ENCODE data around the gene PDE1A.

Gene PDE1A

GRCh38 chr2:182345384-182345783 is 81.5 kb downstream of the PDE1A start:
- DNase-seq (ENCODE audit: low read depth, low spot score): no peak
- no peak for TF ChIP-seq ZNF274 (IDR thresholded peaks at IDR 0.05; ENCODE audit: low read depth, low read length)
- no peak for TF ChIP-seq SUZ12 (IDR thresholded peaks at IDR 0.05; ENCODE audit: extremely low read depth, insufficient read depth, insufficient read length)
- TF ChIP-seq YY1 (IDR thresholded peaks at IDR 0.05; ENCODE audit: insufficient read depth, insufficient read length): no peak
- no peak overlapping the region for H3K9ac ChIP-seq (ENCODE audit: insufficient read length, low read depth)
- no peaks in the 10 kb centered on the region for H3K36me3 ChIP-seq (ENCODE audit: insufficient read depth, insufficient read length, low read length)
- H3K4me3 ChIP-seq (ENCODE audit: insufficient read length, low read depth): no peak overlapping the region
- H3K9me3 ChIP-seq (ENCODE audit: insufficient read depth, low read length): no peaks in the 10 kb centered on the region
- no peaks in the 10 kb centered on the region for H3K27me3 ChIP-seq (ENCODE audit: insufficient read depth, insufficient read length)
- H3K4me1 ChIP-seq (ENCODE audit: insufficient read depth, insufficient read length): no peaks in the 10 kb centered on the region

GRCh38 chr2:182330451-182331305 is 96.2 kb downstream of the PDE1A start:
- H3K27me3 ChIP-seq (ENCODE audit: insufficient read depth, insufficient read length): no peaks in the 10 kb centered on the region
- no peak for DNase-seq (ENCODE audit: low read depth, low spot score)
- no peak for TF ChIP-seq ZNF274 (IDR thresholded peaks at IDR 0.05; ENCODE audit: low read depth, low read length)
- TF ChIP-seq SUZ12 (IDR thresholded peaks at IDR 0.05; ENCODE audit: extremely low read depth, insufficient read depth, insufficient read length): no peak
- TF ChIP-seq YY1 (IDR thresholded peaks at IDR 0.05; ENCODE audit: insufficient read depth, insufficient read length): no peak

GRCh38 chr2:182324665-182325064 is 102.2 kb downstream of the PDE1A start:
- no peak overlapping the region for H3K4me3 ChIP-seq (ENCODE audit: insufficient read length, low read depth)
- DNase-seq (ENCODE audit: low read depth, low spot score): no peak
- no peaks in the 10 kb centered on the region for H3K4me1 ChIP-seq (ENCODE audit: insufficient read depth, insufficient read length)
- H3K36me3 ChIP-seq (ENCODE audit: insufficient read depth, insufficient read length, low read length): no peaks in the 10 kb centered on the region
- H3K9ac ChIP-seq (ENCODE audit: insufficient read length, low read depth): no peak overlapping the region
- no peak for TF ChIP-seq YY1 (IDR thresholded peaks at IDR 0.05; ENCODE audit: insufficient read depth, insufficient read length)
- 0 out of 2 replicates have a peak, but pooled peaks cover 5% of the 10 kb centered on the region for H3K9me3 ChIP-seq (ENCODE audit: insufficient read depth, low read length)
- no peaks in the 10 kb centered on the region for H3K27me3 ChIP-seq (ENCODE audit: insufficient read depth, insufficient read length)

More at GRCh38 chr2:182330451-182331305, 96.2 kb downstream of the PDE1A start:
- Histone ChIP-seq H3K36me3 (ENCODE audit: insufficient read depth, insufficient read length, low read length) (no peaks in the 10 kb centered on the region), H3K4me3 (ENCODE audit: insufficient read length, low read depth) (no peak overlapping the region), H3K9ac (ENCODE audit: insufficient read length, low read depth) (no peak overlapping the region), H3K4me1 (ENCODE audit: insufficient read depth, insufficient read length) (no peaks in the 10 kb centered on the region), H3K9me3 (ENCODE audit: insufficient read depth, low read length) (no peaks in the 10 kb centered on the region)

- no peak overlapping the region for H3K9ac ChIP-seq (ENCODE audit: insufficient read length, low read depth)
- TF ChIP-seq ZNF274 (IDR thresholded peaks at IDR 0.05; ENCODE audit: low read depth, low read length) (no peak), SUZ12 (IDR thresholded peaks at IDR 0.05; ENCODE audit: extremely low read depth, insufficient read depth, insufficient read length) (no peak), YY1 (IDR thresholded peaks at IDR 0.05; ENCODE audit: insufficient read depth, insufficient read length) (no peak)
- no peaks in the 10 kb centered on the region for H3K36me3 ChIP-seq (ENCODE audit: insufficient read depth, insufficient read length, low read length)
- 0 out of 2 replicates have a peak, but pooled peaks cover 5% of the 10 kb centered on the region for H3K9me3 ChIP-seq (ENCODE audit: insufficient read depth, low read length)
- H3K4me3 ChIP-seq (ENCODE audit: insufficient read length, low read depth): no peak overlapping the region
- no peaks in the 10 kb centered on the region for H3K4me1 ChIP-seq (ENCODE audit: insufficient read depth, insufficient read length)
- no peak for DNase-seq (ENCODE audit: low read depth, low spot score)
- no peaks in the 10 kb centered on the region for H3K27me3 ChIP-seq (ENCODE audit: insufficient read depth, insufficient read length)
Observed at GRCh38 chr2:182321096-182321495, 105.7 kb downstream of the PDE1A start.

- 0 out of 2 replicates have a peak, but pooled peaks cover 5% of the 10 kb centered on the region for H3K9me3 ChIP-seq (ENCODE audit: insufficient read depth, low read length)
- no peak for TF ChIP-seq ZNF274 (IDR thresholded peaks at IDR 0.05; ENCODE audit: low read depth, low read length)
- no peak for TF ChIP-seq SUZ12 (IDR thresholded peaks at IDR 0.05; ENCODE audit: extremely low read depth, insufficient read depth, insufficient read length)
- TF ChIP-seq YY1 (IDR thresholded peaks at IDR 0.05; ENCODE audit: insufficient read depth, insufficient read length): no peak
- no peak for DNase-seq (ENCODE audit: low read depth, low spot score)
Observed at GRCh38 chr2:182319556-182320505, 107.0 kb downstream of the PDE1A start.

GRCh38 chr2:182318466-182319220 is 108.2 kb downstream of the PDE1A start:
- Histone ChIP-seq H3K9ac (ENCODE audit: insufficient read length, low read depth) (no peak overlapping the region), H3K4me3 (ENCODE audit: insufficient read length, low read depth) (no peak overlapping the region), H3K4me1 (ENCODE audit: insufficient read depth, insufficient read length) (no peaks in the 10 kb centered on the region), H3K36me3 (ENCODE audit: insufficient read depth, insufficient read length, low read length) (no peaks in the 10 kb centered on the region), H3K27me3 (ENCODE audit: insufficient read depth, insufficient read length) (no peaks in the 10 kb centered on the region), H3K9me3 (ENCODE audit: insufficient read depth, low read length) (0 out of 2 replicates have a peak, but pooled peaks cover 5% of the 10 kb centered on the region)
- no peak for DNase-seq (ENCODE audit: low read depth, low spot score)
- TF ChIP-seq SUZ12 (IDR thresholded peaks at IDR 0.05; ENCODE audit: extremely low read depth, insufficient read depth, insufficient read length) (no peak), ZNF274 (IDR thresholded peaks at IDR 0.05; ENCODE audit: low read depth, low read length) (no peak), YY1 (IDR thresholded peaks at IDR 0.05; ENCODE audit: insufficient read depth, insufficient read length) (no peak)

More at GRCh38 chr2:182319556-182320505, 107.0 kb downstream of the PDE1A start:
- Histone ChIP-seq H3K4me3 (ENCODE audit: insufficient read length, low read depth) (no peak overlapping the region), H3K4me1 (ENCODE audit: insufficient read depth, insufficient read length) (no peaks in the 10 kb centered on the region), H3K9ac (ENCODE audit: insufficient read length, low read depth) (no peak overlapping the region), H3K36me3 (ENCODE audit: insufficient read depth, insufficient read length, low read length) (no peaks in the 10 kb centered on the region), H3K27me3 (ENCODE audit: insufficient read depth, insufficient read length) (no peaks in the 10 kb centered on the region)
